MM.1S (cell line): ENCODE results near the gene PLIN1.

Source experiments
- CTCF ChIP-seq: fragments of 300-600 bp; sonication (generic); IDR thresholded peaks from 2 replicates; pipeline ENCODE4 v1.5.1; 2016; ENCODE audit warnings: antibody characterized with exemption, low read length, mixed read lengths
- EZH2 ChIP-seq: fragments of 300-600 bp; sonication (generic); optimal IDR thresholded peaks from 2 replicates; pipeline ENCODE3; 2017; ENCODE audit warnings: low read depth, mild to moderate bottlenecking, antibody characterized with exemption, low read length, mixed read lengths

GRCh38 chr15:89625716-89626115 is 53.5 kb downstream of the PLIN1 start:
- TF ChIP-seq EZH2, result no peak
- no peak for TF ChIP-seq CTCF
